Liver (tissue), 9 donors: ENCODE data around the gene GRAP2. TPM values are rescaled to one million over a fixed set of nuclear protein-coding genes. Genes with fewer than 3 reads are reported as not detected.

Experiments
- DNase-seq: peaks from one replicate; pipeline ENCODE4 v3.0.0-alpha.2; 2017; ENCODE audit warnings: low spot score
- H3K27ac ChIP-seq, 2 donors: one replicate each; pipeline ENCODE4 v1.7.0; 2013; ENCODE audit warnings: inconsistent platforms in 2 of 2, low read length in 2 of 2, control low read depth in 1 of 2, low read depth in 1 of 2, mild to moderate bottlenecking in 1 of 2
- H3K27me3 ChIP-seq, 4 donors: one replicate each; pipeline versions ENCODE4 v1.6.1 to v1.7.0; 2013; ENCODE audit warnings: low read length in 3 of 4, inconsistent platforms in 1 of 4, mild to moderate bottlenecking in 1 of 4, moderate library complexity in 1 of 4; ENCODE audit not compliant: control insufficient read depth in 4 of 4, insufficient read depth in 4 of 4
- H3K36me3 ChIP-seq, 4 donors: one replicate each; pipeline versions ENCODE4 v1.6.1 to v1.7.0; 2013; ENCODE audit warnings: low read length in 3 of 4, mild to moderate bottlenecking in 3 of 4, low read depth in 1 of 4, moderate library complexity in 1 of 4; ENCODE audit not compliant: control insufficient read depth in 4 of 4, insufficient read depth in 3 of 4
- H3K4me1 ChIP-seq, 4 donors: one replicate each; pipeline versions ENCODE4 v1.6.1 to v1.7.0; 2013; ENCODE audit warnings: low read length in 3 of 4, mild to moderate bottlenecking in 3 of 4, moderate library complexity in 1 of 4; ENCODE audit not compliant: control insufficient read depth in 4 of 4, insufficient read depth in 4 of 4
- H3K4me3 ChIP-seq, 3 donors: one replicate each; pipeline versions ENCODE4 v1.6.1 to v1.7.0; 2013; ENCODE audit warnings: low read length in 3 of 3, control low read depth in 1 of 3, low read depth in 1 of 3, mild to moderate bottlenecking in 1 of 3
- H3K9ac ChIP-seq, 2 donors: one replicate each; pipeline ENCODE4 v1.7.0; 2013; ENCODE audit warnings: low read length in 2 of 2, mild to moderate bottlenecking in 2 of 2, moderate library complexity in 2 of 2, control low read depth in 1 of 2, low read depth in 1 of 2
- H3K9me3 ChIP-seq, 4 donors: one replicate each; pipeline versions ENCODE4 v1.6.1 to v1.7.0; 2013; ENCODE audit warnings: low read length in 3 of 4; ENCODE audit not compliant: control insufficient read depth in 4 of 4
- FOXA2 ChIP-seq: IDR thresholded peaks from 2 replicates; pipeline ENCODE4 v1.6.1; 2016; ENCODE audit warnings: antibody characterized with exemption
- GABPA ChIP-seq, 2 donors: IDR thresholded peaks in 1 of 2; conservative IDR thresholded peaks in 1 of 2; 2 replicates each; pipeline ENCODE4 v1.6.1; 2016; ENCODE audit warnings: antibody characterized with exemption in 2 of 2, mild to moderate bottlenecking in 1 of 2, moderate library complexity in 1 of 2
- JUND ChIP-seq, 2 donors: IDR thresholded peaks; 2 replicates each; pipeline ENCODE4 v1.6.1; 2016; ENCODE audit warnings: antibody characterized with exemption in 2 of 2
- NR2F2 ChIP-seq: IDR thresholded peaks from 2 replicates; pipeline ENCODE4 v1.6.1; 2016; ENCODE audit warnings: antibody characterized with exemption
- RAD21 ChIP-seq, 2 donors: IDR thresholded peaks; 2 replicates each; pipeline ENCODE4 v1.6.1; 2016; ENCODE audit warnings: antibody characterized with exemption in 2 of 2, mild to moderate bottlenecking in 2 of 2
- SP1 ChIP-seq: IDR thresholded peaks from 2 replicates; pipeline ENCODE4 v1.6.1; 2018; ENCODE audit warnings: antibody characterized with exemption, mild to moderate bottlenecking
- YY1 ChIP-seq: IDR thresholded peaks from 2 replicates; pipeline ENCODE4 v1.6.1; 2016; ENCODE audit warnings: antibody characterized with exemption, mild to moderate bottlenecking
- WGBS: extraction: QIAGEN DNeasy Blood & Tissue Kit; methylation state at CpG from one replicate; pipeline ENCODE4 v1.1.7; 2013; 5-methylcytosine and 5-hydroxymethylcytosine counted together
- polyA plus RNA-seq, 2 donors: library from polyadenylated mRNA; stranded (reverse) in 1 of 2; unstranded in 1 of 2; fragments of 200-250 nt in 1 of 2; fragments of >200 nt in 1 of 2; fragmentation: Nextera tagmentation in 1 of 2; extraction: Ambion mirVana in 1 of 2; gene quantifications; one replicate each; pipeline versions ENCODE4 v1.2.1 to v1.2.3, GENCODE V29; 2013 to 2015
- total RNA-seq, 2 donors: library from RNA; depleted of rRNA; stranded (reverse); fragments of >200 nt; gene quantifications; one replicate each; pipeline ENCODE4 v1.2.3, GENCODE V29; 2014
- TF ChIP-seq, protein P1 (sequence below): fragments of 150-350 bp; IDR thresholded peaks from 2 replicates; pipeline ENCODE4 v1.5.1; 2017; ENCODE audit warnings: improper control_type of control experiment, low read depth, low read length; ENCODE audit not compliant: missing input control
- TF ChIP-seq, protein P2 (sequence below): IDR thresholded peaks from 2 replicates; pipeline ENCODE4 v1.6.1; 2016; ENCODE audit warnings: antibody characterized with exemption
- TF ChIP-seq, protein P3 (sequence below): IDR thresholded peaks from 2 replicates; pipeline ENCODE4 v1.6.1; 2016; ENCODE audit warnings: antibody characterized with exemption, mild to moderate bottlenecking
- TF ChIP-seq, protein P4 (sequence below): IDR thresholded peaks from 2 replicates; pipeline ENCODE4 v1.6.1; 2016; ENCODE audit warnings: antibody characterized with exemption
- donor health status: healthy.
- donor health status: healthy.
- donor health status: healthy.
- donor health status: healthy.
- donor health status: healthy.

Gene GRAP2
- total and polyA plus RNA-seq, 4 donors, result 0.22 to 38.2 (median 0.78) TPM

DNA sequence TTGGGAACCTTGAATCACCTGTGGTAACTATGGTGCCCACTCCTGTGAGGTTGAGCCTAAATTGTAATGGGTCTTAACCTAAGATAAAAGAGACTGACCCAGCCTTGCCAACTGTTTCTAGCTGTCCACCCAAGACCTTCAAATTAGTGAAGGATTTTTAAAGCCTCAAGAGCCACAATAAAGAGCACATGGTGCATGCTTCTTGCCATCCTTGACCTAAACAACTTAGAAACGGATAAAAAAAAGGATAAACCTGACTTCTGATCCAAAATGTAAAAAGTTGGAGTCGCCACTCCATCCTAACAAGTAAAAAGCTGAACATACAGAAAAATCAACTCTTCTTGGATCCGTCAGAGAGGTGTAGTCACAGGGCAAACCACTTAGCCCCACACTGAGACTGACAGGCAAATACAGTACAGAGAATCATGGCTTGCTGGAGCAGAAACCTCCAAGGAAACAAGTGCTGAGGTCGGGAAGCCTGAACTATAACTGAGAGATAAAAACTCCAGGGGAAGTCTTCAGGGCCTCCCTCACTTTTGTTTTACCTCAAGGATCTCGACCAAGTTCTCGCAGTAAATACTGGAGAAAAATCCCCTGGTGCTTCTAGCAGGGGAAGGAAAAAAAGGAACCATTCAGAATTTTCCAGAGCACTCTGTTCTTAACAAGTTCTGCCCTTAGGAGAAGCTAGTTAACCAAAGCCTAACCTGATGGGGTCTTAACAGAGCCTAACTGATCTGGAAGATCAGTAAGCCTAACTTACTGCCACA, 23.6 kb upstream of the GRAP2 start:
- Histone ChIP-seq H3K27me3 (peaks cover 0 to 9% (median 0%) of the 10 kb centered on the region in 4 donors), H3K27ac (no peak overlapping the region), H3K4me3 (no peak overlapping the region), H3K36me3 (no peaks in the 10 kb centered on the region), H3K4me1 (no peaks in the 10 kb centered on the region), H3K9me3 (no peaks in the 10 kb centered on the region), H3K9ac (no peak overlapping the region)
- WGBS, result 65% methylated on average over 6 of the region's 6 CpGs
- TF ChIP-seq, protein P1, sequence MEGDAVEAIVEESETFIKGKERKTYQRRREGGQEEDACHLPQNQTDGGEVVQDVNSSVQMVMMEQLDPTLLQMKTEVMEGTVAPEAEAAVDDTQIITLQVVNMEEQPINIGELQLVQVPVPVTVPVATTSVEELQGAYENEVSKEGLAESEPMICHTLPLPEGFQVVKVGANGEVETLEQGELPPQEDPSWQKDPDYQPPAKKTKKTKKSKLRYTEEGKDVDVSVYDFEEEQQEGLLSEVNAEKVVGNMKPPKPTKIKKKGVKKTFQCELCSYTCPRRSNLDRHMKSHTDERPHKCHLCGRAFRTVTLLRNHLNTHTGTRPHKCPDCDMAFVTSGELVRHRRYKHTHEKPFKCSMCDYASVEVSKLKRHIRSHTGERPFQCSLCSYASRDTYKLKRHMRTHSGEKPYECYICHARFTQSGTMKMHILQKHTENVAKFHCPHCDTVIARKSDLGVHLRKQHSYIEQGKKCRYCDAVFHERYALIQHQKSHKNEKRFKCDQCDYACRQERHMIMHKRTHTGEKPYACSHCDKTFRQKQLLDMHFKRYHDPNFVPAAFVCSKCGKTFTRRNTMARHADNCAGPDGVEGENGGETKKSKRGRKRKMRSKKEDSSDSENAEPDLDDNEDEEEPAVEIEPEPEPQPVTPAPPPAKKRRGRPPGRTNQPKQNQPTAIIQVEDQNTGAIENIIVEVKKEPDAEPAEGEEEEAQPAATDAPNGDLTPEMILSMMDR, result no peak
- DNase-seq, result no peak

DNA sequence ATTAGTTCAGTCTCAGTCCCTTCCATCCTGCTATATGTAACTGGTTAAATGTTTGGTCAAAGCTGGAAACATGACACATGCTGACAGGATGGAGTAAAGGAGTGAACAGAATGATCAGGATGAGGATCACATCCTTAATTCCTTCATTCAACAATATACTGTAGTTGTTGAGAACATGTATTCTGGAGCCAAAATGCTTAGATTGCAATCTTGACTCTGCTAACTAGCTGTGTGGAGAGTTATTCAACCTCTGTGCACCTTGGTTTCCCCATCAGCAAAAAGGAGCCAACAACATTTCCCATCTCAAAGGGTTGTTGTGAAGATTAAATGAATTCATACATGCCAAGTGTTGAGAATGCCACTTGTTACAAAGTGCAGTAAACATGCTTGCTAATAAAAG, 20.2 kb upstream of the GRAP2 start:
- TF ChIP-seq, protein P2, sequence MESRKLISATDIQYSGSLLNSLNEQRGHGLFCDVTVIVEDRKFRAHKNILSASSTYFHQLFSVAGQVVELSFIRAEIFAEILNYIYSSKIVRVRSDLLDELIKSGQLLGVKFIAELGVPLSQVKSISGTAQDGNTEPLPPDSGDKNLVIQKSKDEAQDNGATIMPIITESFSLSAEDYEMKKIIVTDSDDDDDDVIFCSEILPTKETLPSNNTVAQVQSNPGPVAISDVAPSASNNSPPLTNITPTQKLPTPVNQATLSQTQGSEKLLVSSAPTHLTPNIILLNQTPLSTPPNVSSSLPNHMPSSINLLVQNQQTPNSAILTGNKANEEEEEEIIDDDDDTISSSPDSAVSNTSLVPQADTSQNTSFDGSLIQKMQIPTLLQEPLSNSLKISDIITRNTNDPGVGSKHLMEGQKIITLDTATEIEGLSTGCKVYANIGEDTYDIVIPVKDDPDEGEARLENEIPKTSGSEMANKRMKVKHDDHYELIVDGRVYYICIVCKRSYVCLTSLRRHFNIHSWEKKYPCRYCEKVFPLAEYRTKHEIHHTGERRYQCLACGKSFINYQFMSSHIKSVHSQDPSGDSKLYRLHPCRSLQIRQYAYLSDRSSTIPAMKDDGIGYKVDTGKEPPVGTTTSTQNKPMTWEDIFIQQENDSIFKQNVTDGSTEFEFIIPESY, result no peak
- TF ChIP-seq SP1 (no peak), YY1 (no peak), GABPA (IDR thresholded peaks at IDR 0.05 in 1 of 2, conservative IDR thresholded peaks at IDR 0.05 in 1 of 2) (no peak), FOXA2 (no peak), NR2F2 (no peak), JUND (IDR thresholded peaks at IDR 0.05) (no peak), RAD21 (IDR thresholded peaks at IDR 0.05) (no peak)
- TF ChIP-seq, protein P3, sequence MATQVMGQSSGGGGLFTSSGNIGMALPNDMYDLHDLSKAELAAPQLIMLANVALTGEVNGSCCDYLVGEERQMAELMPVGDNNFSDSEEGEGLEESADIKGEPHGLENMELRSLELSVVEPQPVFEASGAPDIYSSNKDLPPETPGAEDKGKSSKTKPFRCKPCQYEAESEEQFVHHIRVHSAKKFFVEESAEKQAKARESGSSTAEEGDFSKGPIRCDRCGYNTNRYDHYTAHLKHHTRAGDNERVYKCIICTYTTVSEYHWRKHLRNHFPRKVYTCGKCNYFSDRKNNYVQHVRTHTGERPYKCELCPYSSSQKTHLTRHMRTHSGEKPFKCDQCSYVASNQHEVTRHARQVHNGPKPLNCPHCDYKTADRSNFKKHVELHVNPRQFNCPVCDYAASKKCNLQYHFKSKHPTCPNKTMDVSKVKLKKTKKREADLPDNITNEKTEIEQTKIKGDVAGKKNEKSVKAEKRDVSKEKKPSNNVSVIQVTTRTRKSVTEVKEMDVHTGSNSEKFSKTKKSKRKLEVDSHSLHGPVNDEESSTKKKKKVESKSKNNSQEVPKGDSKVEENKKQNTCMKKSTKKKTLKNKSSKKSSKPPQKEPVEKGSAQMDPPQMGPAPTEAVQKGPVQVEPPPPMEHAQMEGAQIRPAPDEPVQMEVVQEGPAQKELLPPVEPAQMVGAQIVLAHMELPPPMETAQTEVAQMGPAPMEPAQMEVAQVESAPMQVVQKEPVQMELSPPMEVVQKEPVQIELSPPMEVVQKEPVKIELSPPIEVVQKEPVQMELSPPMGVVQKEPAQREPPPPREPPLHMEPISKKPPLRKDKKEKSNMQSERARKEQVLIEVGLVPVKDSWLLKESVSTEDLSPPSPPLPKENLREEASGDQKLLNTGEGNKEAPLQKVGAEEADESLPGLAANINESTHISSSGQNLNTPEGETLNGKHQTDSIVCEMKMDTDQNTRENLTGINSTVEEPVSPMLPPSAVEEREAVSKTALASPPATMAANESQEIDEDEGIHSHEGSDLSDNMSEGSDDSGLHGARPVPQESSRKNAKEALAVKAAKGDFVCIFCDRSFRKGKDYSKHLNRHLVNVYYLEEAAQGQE, result no peak
- TF ChIP-seq, protein P4, sequence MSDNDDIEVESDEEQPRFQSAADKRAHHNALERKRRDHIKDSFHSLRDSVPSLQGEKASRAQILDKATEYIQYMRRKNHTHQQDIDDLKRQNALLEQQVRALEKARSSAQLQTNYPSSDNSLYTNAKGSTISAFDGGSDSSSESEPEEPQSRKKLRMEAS, result no peak
- no peak for DNase-seq
- no peaks in the 10 kb centered on the region for H3K9me3 ChIP-seq
- H3K27me3 ChIP-seq, result peaks cover 0 to 5% (median 0%) of the 10 kb centered on the region in 4 donors
- H3K27ac ChIP-seq, result no peak overlapping the region
- no peaks in the 10 kb centered on the region for H3K36me3 ChIP-seq
- H3K4me1 ChIP-seq, result no peaks in the 10 kb centered on the region
- H3K9ac ChIP-seq, result no peak overlapping the region
- no peak overlapping the region for H3K4me3 ChIP-seq
